ENCODE results near the gene C2orf49. TPM values are rescaled to one million over a fixed set of nuclear protein-coding genes. Genes with fewer than 3 reads are reported as not detected.

Gene C2orf49
- total RNA-seq, 1 donor from 2014 or later, result 21.6 TPM

DNA sequence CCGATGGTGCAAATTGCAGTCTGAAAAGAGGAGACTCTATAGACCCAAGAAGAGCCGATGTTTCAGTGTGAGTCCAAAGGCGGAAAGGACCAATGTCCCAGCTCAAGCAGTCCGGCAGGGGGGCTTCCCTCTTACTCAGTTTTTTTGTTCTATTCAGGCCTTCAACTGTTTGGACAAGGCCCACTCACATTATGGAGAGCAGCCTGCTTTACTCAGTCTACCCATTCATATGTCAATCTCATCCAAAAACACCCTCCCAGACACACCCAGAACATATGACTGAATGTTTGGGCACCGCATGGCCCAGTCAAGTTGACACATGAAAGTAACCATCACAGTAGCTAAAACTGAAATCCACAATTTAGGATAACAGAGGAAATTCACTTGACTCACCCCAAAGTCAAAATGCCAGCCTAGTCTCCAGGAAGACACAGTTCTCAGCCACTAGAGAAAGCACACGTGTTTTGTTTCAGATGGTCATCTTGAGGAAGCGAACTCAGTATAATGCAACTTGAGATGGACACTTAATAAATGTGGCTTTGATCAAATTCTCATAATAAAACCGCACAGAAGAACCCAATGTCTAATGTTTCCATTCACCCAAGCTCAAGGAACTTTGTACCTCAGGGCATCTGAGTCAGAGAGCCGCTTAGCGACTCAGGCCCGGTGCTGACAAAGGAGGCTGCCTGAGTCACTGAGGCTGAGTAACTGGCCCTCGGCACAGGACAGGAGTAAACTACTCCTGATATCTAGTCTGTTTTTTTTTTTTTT is 59.1 kb downstream of the C2orf49 start:
- Histone ChIP-seq H3K4me2 (ENCODE audit: low read length) (peak overlapping the region; percentile 94), H2AFZ (ENCODE audit: low read depth, low read length) (no peak overlapping the region), H3K4me1 (ENCODE audit: insufficient read depth, low read length) (peaks cover 50% of the 10 kb centered on the region), H3K36me3 (ENCODE audit: insufficient read depth, low read length) (peaks cover 35% of the 10 kb centered on the region), H3K27me3 (ENCODE audit: insufficient read depth, low read length) (no peaks in the 10 kb centered on the region), H4K20me1 (ENCODE audit: insufficient read depth, low read length) (peaks cover 48% of the 10 kb centered on the region), H3K79me2 (ENCODE audit: insufficient read depth, low read length) (peaks cover 86% of the 10 kb centered on the region), H3K27ac (ENCODE audit: low read depth, low read length) (peak overlapping the region; percentile 99), H3K4me3 (ENCODE audit: insufficient read depth, low read depth, low read length) (peak overlapping the region; percentile 98), H3K9ac (ENCODE audit: low read length) (peak overlapping the region; percentile 100), H3K9me3 (ENCODE audit: insufficient read depth, low read depth, low read length) (peaks cover 3% of the 10 kb centered on the region)
- Mint-ChIP-seq H3K9me3 (ENCODE audit: unreplicated experiment) (no peaks in the 10 kb centered on the region), H3K4me3 (ENCODE audit: unreplicated experiment) (peak overlapping the region; percentile 95), H3K4me1 (ENCODE audit: low read depth, unreplicated experiment) (peaks cover 33% of the 10 kb centered on the region), H3K27ac (ENCODE audit: unreplicated experiment) (peak overlapping the region; percentile 67), H3K27me3 (ENCODE audit: low read depth, unreplicated experiment) (no peaks in the 10 kb centered on the region), H3K36me3 (ENCODE audit: low read depth, unreplicated experiment) (peaks cover 27% of the 10 kb centered on the region)
- DNase-seq (ENCODE audit: low read depth), result peak; percentile 95
- FAIRE-seq, result peak; percentile 20
- TF ChIP-seq EZH2 (IDR thresholded peaks at IDR 0.05; ENCODE audit: insufficient read depth, low read length), result no peak
- TF ChIP-seq, protein P1, sequence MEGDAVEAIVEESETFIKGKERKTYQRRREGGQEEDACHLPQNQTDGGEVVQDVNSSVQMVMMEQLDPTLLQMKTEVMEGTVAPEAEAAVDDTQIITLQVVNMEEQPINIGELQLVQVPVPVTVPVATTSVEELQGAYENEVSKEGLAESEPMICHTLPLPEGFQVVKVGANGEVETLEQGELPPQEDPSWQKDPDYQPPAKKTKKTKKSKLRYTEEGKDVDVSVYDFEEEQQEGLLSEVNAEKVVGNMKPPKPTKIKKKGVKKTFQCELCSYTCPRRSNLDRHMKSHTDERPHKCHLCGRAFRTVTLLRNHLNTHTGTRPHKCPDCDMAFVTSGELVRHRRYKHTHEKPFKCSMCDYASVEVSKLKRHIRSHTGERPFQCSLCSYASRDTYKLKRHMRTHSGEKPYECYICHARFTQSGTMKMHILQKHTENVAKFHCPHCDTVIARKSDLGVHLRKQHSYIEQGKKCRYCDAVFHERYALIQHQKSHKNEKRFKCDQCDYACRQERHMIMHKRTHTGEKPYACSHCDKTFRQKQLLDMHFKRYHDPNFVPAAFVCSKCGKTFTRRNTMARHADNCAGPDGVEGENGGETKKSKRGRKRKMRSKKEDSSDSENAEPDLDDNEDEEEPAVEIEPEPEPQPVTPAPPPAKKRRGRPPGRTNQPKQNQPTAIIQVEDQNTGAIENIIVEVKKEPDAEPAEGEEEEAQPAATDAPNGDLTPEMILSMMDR (IDR thresholded peaks at IDR 0.05; ENCODE audit: insufficient read depth, low read depth, low read length), result no peak

DNA sequence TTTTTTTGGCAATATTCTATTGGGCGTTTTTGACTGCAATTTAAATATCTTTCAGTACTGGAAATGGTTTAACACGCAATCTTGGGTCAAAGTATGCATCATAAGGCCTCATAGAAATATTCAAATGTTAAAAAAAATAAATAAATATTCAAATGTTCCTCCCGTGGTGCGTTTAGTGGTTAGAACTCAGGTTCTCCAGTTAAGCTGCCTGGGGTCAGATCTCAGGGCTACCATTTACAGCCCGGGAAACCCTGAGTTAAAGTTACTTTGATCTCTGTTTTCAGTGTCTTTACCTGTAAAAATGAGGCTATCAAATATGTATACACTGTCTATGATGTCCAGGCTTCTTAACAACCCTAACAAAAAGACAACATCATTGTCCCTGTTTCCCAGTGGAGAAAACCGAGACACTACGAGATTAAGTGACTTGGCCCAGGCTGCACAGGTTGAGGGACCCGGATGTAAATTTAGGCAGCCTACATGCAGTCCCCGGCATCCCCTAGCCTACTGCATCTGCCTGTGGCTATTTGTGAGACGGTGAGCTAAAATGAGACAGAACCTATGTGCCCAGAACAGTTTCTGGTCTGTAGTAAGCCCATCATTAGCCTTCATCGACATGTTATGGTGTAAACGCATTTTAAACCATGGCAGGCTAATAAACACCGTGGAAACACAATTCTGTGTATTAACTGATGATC is 59.8 kb downstream of the C2orf49 start:
- DNase-seq (ENCODE audit: low read depth) (no peak), FAIRE-seq (no peak)
- no peak overlapping the region for H2AFZ ChIP-seq (ENCODE audit: low read depth, low read length)
- H3K36me3 ChIP-seq (ENCODE audit: insufficient read depth, low read length), result peaks cover 35% of the 10 kb centered on the region
- peaks cover 22% of the 10 kb centered on the region for H3K36me3 Mint-ChIP-seq (ENCODE audit: low read depth, unreplicated experiment)
- H3K4me3 Mint-ChIP-seq (ENCODE audit: unreplicated experiment), result peak overlapping the region; percentile 95
- H3K27ac ChIP-seq (ENCODE audit: low read depth, low read length), result peak overlapping the region; percentile 99
- no peaks in the 10 kb centered on the region for H3K9me3 Mint-ChIP-seq (ENCODE audit: unreplicated experiment)
- peaks cover 41% of the 10 kb centered on the region for H4K20me1 ChIP-seq (ENCODE audit: insufficient read depth, low read length)
- no peaks in the 10 kb centered on the region for H3K27me3 ChIP-seq (ENCODE audit: insufficient read depth, low read length)
- peak overlapping the region; percentile 98 for H3K4me3 ChIP-seq (ENCODE audit: insufficient read depth, low read depth, low read length)
- peaks cover 32% of the 10 kb centered on the region for H3K4me1 Mint-ChIP-seq (ENCODE audit: low read depth, unreplicated experiment)
- H3K9ac ChIP-seq (ENCODE audit: low read length), result peak overlapping the region; percentile 100
- H3K79me2 ChIP-seq (ENCODE audit: insufficient read depth, low read length), result peaks cover 79% of the 10 kb centered on the region
- peaks cover 43% of the 10 kb centered on the region for H3K4me1 ChIP-seq (ENCODE audit: insufficient read depth, low read length)
- H3K27ac Mint-ChIP-seq (ENCODE audit: unreplicated experiment), result peak overlapping the region; percentile 67
- H3K9me3 ChIP-seq (ENCODE audit: insufficient read depth, low read depth, low read length), result peaks cover 3% of the 10 kb centered on the region
- TF ChIP-seq, protein P1 (IDR thresholded peaks at IDR 0.05; ENCODE audit: insufficient read depth, low read depth, low read length), result no peak
- no peak for TF ChIP-seq EZH2 (IDR thresholded peaks at IDR 0.05; ENCODE audit: insufficient read depth, low read length)
- peak overlapping the region; percentile 94 for H3K4me2 ChIP-seq (ENCODE audit: low read length)
- H3K27me3 Mint-ChIP-seq (ENCODE audit: low read depth, unreplicated experiment), result no peaks in the 10 kb centered on the region
